AG09309 (cell line): Measurements from ENCODE around the gene EPS8L3.
"Not testable (repeated sequence)": the region's sequence is repeated elsewhere in the genome, so short reads cannot be mapped to it uniquely, and the experiment has no call there.

Source experiments
- DNase-seq: peaks from one replicate; pipeline ENCODE4 v3.0.0-alpha.2; 2010; ENCODE audit warnings: low read depth
- H3K4me3 ChIP-seq: 2 replicates; pipeline ENCODE4 v1.5.1; 2011; ENCODE audit warnings: mild to moderate bottlenecking, low read depth, low read length, moderate library complexity; ENCODE audit not compliant: control insufficient read depth
- CTCF ChIP-seq: IDR thresholded peaks from 2 replicates; pipeline ENCODE4 v1.5.1; 2011; ENCODE audit warnings: mild to moderate bottlenecking, low read depth, low read length, inconsistent platforms; ENCODE audit not compliant: insufficient read depth, control insufficient read depth; ENCODE audit errors: missing control alignments

Gene EPS8L3

GRCh38 chr1:109756848-109757521 is 6.7 kb downstream of the EPS8L3 start:
- TF ChIP-seq CTCF: no peak
- no peak overlapping the region for H3K4me3 ChIP-seq
- no peak for DNase-seq

- not testable (repeated sequence) for DNase-seq, H3K4me3 ChIP-seq
Measured at GRCh38 chr1:109756325-109756724, 7.4 kb downstream of the EPS8L3 start.

GRCh38 chr1:109754738-109755137 is 9.0 kb downstream of the EPS8L3 start:
- TF ChIP-seq CTCF: no peak
- DNase-seq: no peak
- no peak overlapping the region for H3K4me3 ChIP-seq

GRCh38 chr1:109751531-109752260 is 12.0 kb downstream of the EPS8L3 start:
- TF ChIP-seq CTCF: no peak
- DNase-seq: no peak
- no peak overlapping the region for H3K4me3 ChIP-seq

GRCh38 chr1:109750920-109751319 is 12.8 kb downstream of the EPS8L3 start:
- no peak for DNase-seq
- no peak for TF ChIP-seq CTCF
- no peak overlapping the region for H3K4me3 ChIP-seq

GRCh38 chr1:109750241-109750882 is 13.4 kb downstream of the EPS8L3 start:
- DNase-seq: no peak
- TF ChIP-seq CTCF: no peak
- H3K4me3 ChIP-seq: no peak overlapping the region

GRCh38 chr1:109749221-109749620 is 14.5 kb downstream of the EPS8L3 start:
- no peak for TF ChIP-seq CTCF
- DNase-seq: no peak
- H3K4me3 ChIP-seq: no peak overlapping the region

GRCh38 chr1:109748311-109748710 is 15.4 kb downstream of the EPS8L3 start:
- not testable (repeated sequence) for H3K4me3 ChIP-seq, DNase-seq
